Fibroblast of peridontal ligament (primary cell): Measurements from ENCODE around the gene ZBTB17.
"Not testable (repeated sequence)": the region's sequence is repeated elsewhere in the genome, so short reads cannot be mapped to it uniquely, and the experiment has no call there.

Experiments
- DNase-seq: peaks from one replicate; pipeline ENCODE4 v3.0.0-alpha.2; 2010; ENCODE audit errors: extremely low read depth

ZBTB17 gene

DNA sequence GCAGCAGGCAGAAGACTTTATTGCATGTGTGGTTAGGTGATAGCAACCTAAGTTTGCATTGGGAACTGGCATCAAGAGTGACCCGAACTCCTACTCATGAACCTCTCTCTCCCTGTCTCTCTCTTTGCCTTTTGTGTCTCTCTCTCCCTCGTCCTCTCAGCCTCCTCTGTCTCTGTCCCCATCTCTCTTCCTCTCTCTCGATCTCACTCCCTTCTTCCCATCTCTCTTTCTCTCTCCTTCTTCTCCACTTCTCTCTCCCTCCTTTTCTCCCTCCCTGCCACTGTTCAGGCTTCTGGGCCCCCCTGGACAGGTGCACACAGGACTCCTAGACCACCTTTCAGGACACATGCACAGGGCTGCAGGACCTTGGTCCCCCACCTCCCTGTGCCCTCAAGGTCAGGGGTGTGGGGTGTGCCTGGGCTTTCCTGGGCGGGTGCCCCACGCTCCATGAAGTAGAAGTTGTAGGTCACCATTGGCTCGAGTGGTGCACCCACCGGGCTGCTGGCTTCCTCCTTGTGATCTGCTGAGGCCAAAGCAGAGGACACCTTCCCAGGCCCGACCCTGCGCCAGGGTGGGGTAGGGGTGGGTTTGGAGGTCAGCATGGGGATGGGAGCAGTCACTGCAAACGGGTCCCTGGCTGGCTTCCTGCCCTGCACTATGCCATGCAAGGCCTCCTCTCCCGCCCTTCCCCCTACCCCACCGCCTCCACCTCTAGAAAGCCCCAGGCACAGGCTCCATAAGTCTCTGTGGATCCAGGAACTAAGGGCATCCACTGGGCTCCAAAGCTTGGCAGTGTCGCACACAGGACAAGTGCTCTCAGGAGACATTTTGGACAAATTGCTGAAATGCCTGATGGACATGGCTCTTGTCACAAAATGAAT, 13.2 kb upstream of the ZBTB17 start:
- no peak for DNase-seq

- DNase-seq = no peak
Observed at GRCh38 chr1:15985611-15986297, 9.9 kb upstream of the ZBTB17 start.

DNA sequence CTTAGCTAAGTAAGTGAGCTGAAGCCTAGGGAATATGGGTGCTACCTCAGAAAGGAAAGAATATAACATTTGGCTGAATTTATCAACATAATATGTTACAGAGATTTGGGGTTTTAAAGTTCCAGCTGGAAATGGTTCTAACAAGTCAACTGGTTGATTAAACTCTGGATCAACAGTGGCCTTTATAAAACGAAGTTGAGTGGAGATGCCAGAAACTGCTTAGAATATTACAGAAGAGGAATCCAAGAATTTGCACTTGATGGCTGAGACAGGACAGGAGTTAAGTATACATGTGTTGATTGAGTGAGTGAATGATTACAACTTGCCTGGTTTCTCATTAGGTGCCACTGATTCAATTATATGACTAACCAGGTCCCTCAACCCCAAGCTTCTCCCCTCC, 7.4 kb upstream of the ZBTB17 start:
- DNase-seq = no peak

DNA sequence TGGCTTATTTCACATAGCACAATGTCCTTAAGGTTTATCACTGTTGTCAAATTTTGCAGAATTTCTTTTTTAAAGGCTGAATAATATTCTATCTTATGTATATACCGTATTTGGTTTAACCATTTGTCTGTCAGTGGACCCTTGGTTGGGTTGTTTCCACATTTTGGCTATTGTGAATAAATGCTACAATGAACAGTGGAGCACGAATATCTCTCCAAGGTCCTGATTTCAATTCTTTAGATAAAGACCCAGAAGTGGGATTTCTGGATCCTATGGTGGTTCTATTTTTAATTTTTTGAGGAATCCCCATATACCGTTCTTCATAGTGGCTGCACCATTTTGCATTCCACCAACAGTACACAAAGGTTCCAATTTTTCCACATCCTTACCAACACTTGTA, 5.8 kb upstream of the ZBTB17 start:
- DNase-seq = no peak

- DNase-seq = not testable (repeated sequence)
Observed at GRCh38 chr1:15977947-15978346, 2.0 kb upstream of the ZBTB17 start.

DNA sequence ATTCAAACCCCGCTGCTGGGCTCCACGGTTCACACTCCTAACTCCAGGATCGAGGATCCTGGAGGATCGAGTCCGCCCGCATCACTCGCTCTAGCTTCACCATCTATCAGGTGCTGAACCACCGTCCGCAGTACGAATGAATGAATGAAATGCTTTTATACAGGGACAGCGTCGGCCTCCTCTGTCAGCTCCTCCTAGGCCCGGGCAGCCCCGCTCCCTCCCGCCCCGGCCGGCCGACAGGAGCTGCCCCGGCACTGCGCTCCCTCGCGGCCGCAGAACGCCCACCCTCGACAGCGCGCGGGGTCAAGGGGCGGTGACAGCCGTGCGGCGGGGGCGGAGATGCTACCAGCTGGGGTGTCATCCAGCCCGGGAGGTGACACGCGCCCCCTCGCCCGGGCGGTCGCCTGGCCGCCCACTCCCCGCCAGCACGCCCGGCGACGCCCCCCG, 520 bp downstream of the ZBTB17 start:
- no peak for DNase-seq

DNA sequence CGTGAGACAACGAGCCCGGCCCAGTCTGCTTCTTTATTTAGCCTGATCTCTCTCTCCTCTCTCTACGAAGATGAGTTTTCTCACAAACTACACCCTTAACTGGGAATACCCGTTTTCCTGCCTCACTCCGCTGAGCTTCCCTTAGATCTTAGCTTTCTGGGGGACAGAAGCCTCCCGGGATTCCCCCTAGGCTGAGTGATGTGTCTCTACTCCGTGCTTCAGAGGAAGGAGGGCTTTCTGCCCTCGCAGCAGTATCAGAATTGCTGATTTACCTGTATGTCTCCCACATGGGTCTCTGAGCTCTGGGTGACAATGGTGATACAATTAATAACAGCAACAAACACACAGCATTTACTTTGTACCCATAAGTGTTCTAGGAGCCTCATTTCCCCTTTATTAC, 1.0 kb downstream of the ZBTB17 start:
- no peak for DNase-seq

DNA sequence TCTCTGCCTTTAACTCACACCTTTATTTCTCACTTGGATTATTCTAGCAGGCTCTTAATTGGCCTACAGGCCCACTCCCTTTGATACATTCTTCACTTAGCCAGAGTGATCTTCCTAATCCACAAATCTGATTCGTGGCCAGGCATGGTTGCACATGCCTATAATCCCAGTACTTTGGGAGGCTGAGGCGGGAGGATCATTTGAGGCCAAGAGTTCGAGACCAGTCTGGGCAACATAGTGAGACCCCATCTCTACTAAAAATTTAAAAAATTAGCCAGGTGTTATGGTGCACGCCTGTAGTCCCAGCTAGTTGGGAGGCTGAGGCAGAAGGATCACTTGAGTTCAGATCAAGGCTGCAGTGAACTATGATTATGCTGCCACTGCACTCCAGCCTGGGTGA, 2.1 kb downstream of the ZBTB17 start:
- DNase-seq = no peak

GRCh38 chr1:15972409-15972808, 3.5 kb downstream of the ZBTB17 start:
- no peak for DNase-seq

DNA sequence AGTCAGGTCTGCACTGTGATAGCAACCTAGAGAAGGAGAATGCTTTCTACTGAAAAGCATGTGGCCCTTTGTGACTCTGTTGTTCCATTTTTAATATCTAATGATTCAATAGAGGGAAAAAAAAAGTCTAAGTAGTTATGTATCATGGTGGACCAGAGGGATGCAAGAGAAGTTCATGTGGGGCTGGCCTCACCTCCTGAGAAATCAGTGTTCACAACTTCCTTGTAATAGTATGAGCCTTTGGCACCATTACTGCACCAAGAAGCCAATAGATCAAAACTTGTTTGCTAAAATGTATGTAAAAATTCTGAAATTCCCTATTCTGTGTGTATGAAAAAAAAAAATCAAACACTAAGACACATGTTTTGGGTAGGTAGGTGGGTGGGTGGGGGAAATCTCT, 5.0 kb downstream of the ZBTB17 start:
- DNase-seq = no peak

GRCh38 chr1:15969321-15969880, 6.5 kb downstream of the ZBTB17 start:
- no peak for DNase-seq

GRCh38 chr1:15968172-15968571, 7.7 kb downstream of the ZBTB17 start:
- no peak for DNase-seq

DNA sequence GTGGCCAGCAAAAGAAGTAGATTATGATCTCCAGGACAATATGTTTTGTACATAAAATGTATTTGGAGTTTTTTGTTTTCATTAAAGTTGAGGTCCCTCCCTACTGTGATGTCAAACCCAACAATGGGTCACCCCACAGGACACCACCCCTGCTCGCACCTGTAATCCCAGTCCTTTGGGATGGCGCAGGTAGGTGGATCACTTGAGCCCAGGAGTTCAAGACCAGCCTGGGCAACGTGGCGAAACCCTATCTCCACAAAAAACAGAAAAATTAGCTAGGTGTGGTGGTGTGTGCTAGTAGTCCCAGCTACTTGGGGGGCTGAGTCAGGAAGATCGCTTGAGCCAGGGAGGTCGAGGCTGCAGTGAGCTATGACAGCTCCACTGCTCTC, 9.0 kb downstream of the ZBTB17 start:
- DNase-seq = no peak

GRCh38 chr1:15966081-15966955, 9.6 kb downstream of the ZBTB17 start:
- peak; percentile 49 for DNase-seq

- peak; percentile 57 for DNase-seq
Observed at GRCh38 chr1:15965228-15965767, 10.6 kb downstream of the ZBTB17 start.

- DNase-seq = no peak
Observed at GRCh38 chr1:15963968-15964648, 11.8 kb downstream of the ZBTB17 start.

DNA sequence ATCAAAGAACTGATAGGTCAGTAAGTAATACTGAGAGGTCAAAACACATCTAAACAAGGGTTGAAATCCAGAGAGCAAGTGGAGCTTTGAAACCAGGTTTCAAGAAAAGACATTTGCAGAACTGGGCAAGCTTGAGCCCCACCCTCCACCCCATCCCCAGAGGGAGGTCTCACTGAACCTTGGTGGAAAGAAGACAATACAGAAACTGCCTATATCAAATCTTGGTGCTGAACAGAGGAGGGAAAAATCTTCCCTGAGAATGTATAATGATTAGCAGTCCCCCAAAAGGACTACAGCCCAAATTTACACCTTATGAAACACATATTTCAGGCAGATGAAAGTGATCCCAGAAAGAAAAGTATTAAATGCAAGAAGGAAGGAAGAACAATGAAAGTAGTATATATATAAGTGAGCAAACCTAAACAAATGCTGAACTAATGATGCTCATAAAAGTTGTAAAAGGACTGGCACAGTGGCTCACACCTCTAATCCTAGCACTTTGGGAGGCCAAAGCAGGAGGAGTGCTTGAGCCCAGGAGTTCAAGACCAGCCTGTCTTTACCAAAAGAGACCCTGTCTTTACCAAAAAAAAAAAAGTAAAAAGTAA, 12.4 kb downstream of the ZBTB17 start:
- no peak for DNase-seq

- no peak for DNase-seq
Observed at GRCh38 chr1:15962671-15963362, 13.1 kb downstream of the ZBTB17 start.

DNA sequence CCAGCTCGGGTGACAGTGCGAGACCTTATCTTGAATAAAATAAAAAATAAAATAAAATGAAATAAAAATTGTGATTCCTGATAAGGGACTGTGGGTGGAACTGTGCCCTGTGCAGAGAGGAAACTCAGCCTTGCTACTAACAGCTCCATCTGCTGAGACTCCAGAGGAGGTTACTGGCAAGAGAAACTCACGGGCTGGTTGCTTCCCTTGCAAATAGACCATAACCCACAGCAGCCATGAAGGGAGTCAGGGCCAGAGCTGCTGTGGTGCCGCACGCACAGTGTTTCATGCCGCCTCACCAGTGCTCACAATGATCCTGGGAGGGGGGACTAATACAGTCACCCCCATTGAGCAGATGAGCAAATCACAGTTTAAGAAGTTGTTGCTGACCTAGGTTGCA, 13.7 kb downstream of the ZBTB17 start:
- no peak for DNase-seq

DNA sequence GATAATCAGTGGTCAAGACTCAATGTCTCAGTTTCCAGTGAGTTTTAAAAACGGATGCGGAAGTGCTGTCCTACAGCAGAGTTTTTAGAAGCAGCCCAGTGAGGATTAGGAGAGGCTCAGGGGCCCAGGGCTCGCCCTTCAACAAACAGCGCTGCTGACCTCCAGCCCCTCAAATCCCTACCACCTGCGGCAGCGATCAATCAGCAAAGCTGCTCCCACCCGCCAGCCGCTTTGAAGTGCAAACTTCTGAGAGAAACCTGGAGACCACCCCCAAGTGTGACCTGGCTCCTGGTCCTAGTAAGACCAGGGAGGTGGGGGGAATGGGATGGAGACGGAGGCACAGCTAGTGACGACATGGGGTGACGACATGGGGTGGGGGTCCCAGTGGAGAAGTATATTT, 14.4 kb downstream of the ZBTB17 start:
- no peak for DNase-seq
